PC-9 (cell line): ENCODE measurements around the gene GABPB2.

Source experiments
- CTCF ChIP-seq: fragments of 200-600 bp; sonication (generic); conservative IDR thresholded peaks from 2 replicates; pipeline ENCODE4 v1.6.1; 2017; ENCODE audit warnings: mixed run types, antibody characterized with exemption, mild to moderate bottlenecking, moderate library complexity
- EZH2 ChIP-seq: fragments of 200-600 bp; sonication (generic); IDR thresholded peaks from 2 replicates; pipeline ENCODE4 v1.8.0; 2017; ENCODE audit warnings: antibody characterized with exemption, low read depth

GRCh38 chr1:151130987-151131586 lies 60.5 kb downstream of the GABPB2 start:
- no peak for TF ChIP-seq CTCF
- no peak for TF ChIP-seq EZH2
